GM23338 (cell line): ENCODE data around the gene LRRC3B. TPM values are rescaled to one million over a fixed set of nuclear protein-coding genes. Genes with fewer than 3 reads are reported as not detected.

Experiments used
- ATAC-seq: fragments of 200-7000 bp; cut with Tn5 transposase; 3 replicates; pipeline ENCODE4 v1.9.1; 2020
- DNase-seq: peaks from one replicate; pipeline ENCODE4 v3.0.0-alpha.2; 2015; ENCODE audit warnings: low spot score
- H2AFZ ChIP-seq: fragments of 200-600 bp; sonication (generic); 2 replicates; pipeline ENCODE4 v1.8.0; 2016; ENCODE audit warnings: antibody characterized with exemption, mild to moderate bottlenecking, moderate library complexity
- H3F3A ChIP-seq: fragments of 200-600 bp; sonication (generic); replicated peaks from 2 replicates; pipeline ENCODE4 v1.8.0; 2017; ENCODE audit warnings: antibody characterized with exemption, mixed run types, low read depth
- H3K27ac ChIP-seq: fragments of 200-600 bp; sonication (generic); 2 replicates; pipeline ENCODE4 v1.6.1; 2016; ENCODE audit warnings: low read depth
- H3K27me3 ChIP-seq: fragments of 200-600 bp; sonication (generic); 2 replicates; pipeline ENCODE4 v1.8.0; 2016; ENCODE audit warnings: mild to moderate bottlenecking, mixed run types, moderate library complexity; ENCODE audit not compliant: insufficient read depth
- H3K36me3 ChIP-seq: fragments of 200-600 bp; sonication (generic); 2 replicates; pipeline ENCODE4 v1.8.0; 2016; ENCODE audit warnings: mild to moderate bottlenecking; ENCODE audit not compliant: insufficient read depth
- H3K4me1 ChIP-seq: fragments of 200-600 bp; sonication (generic); 2 replicates; pipeline ENCODE4 v1.8.0; 2016; ENCODE audit warnings: mild to moderate bottlenecking, moderate library complexity; ENCODE audit not compliant: insufficient read depth
- H3K4me2 ChIP-seq: fragments of 200-600 bp; sonication (generic); 2 replicates; pipeline ENCODE4 v1.7.1; 2017; ENCODE audit warnings: mixed run types
- H3K4me3 ChIP-seq: fragments of 200-600 bp; sonication (generic); 2 replicates; pipeline ENCODE4 v1.6.1; 2016; ENCODE audit warnings: mixed run types
- H3K79me2 ChIP-seq: fragments of 200-600 bp; sonication (generic); replicated peaks from 2 replicates; pipeline ENCODE4 v1.8.0; 2017; ENCODE audit warnings: mild to moderate bottlenecking; ENCODE audit not compliant: insufficient read depth
- H3K9me2 ChIP-seq: fragments of 200-600 bp; sonication (generic); 2 replicates; pipeline ENCODE4 v1.8.0; 2017; ENCODE audit not compliant: insufficient read depth
- H4K20me1 ChIP-seq: fragments of 200-600 bp; sonication (generic); replicated peaks from 2 replicates; pipeline ENCODE4 v1.8.0; 2017; ENCODE audit warnings: mild to moderate bottlenecking; ENCODE audit not compliant: insufficient read depth
- H3K27ac Mint-ChIP-seq: 2 replicates; pipeline ENCODE4 v1.8.0; 2020; ENCODE audit warnings: inconsistent platforms, mild to moderate bottlenecking, moderate library complexity, mixed read lengths
- H3K27me3 Mint-ChIP-seq: 3 replicates; pipeline ENCODE4 v1.8.0; 2022; ENCODE audit warnings: low read depth, mild to moderate bottlenecking, moderate library complexity, mixed read lengths, inconsistent platforms; ENCODE audit not compliant: insufficient read depth, poor library complexity
- H3K36me3 Mint-ChIP-seq: 3 replicates; pipeline ENCODE4 v1.8.0; 2021; ENCODE audit warnings: low read depth, mild to moderate bottlenecking, inconsistent platforms, moderate library complexity, mixed read lengths
- H3K4me1 Mint-ChIP-seq: 3 replicates; pipeline ENCODE4 v1.8.0; 2020; ENCODE audit warnings: mild to moderate bottlenecking, inconsistent platforms, mixed read lengths
- H3K4me3 Mint-ChIP-seq: 3 replicates; pipeline ENCODE4 v1.8.0; 2021; ENCODE audit warnings: moderate library complexity, mild to moderate bottlenecking, inconsistent platforms, mixed read lengths
- H3K9me3 Mint-ChIP-seq: 3 replicates; pipeline ENCODE4 v1.8.0; 2020; ENCODE audit warnings: moderate library complexity, mild to moderate bottlenecking, inconsistent platforms, mixed read lengths
- CREB1 ChIP-seq: fragments of 250-450 bp; sonication (Bioruptor Pico); IDR thresholded peaks from 2 replicates; pipeline ENCODE4 v1.5.0; 2020; ENCODE audit warnings: low read depth, mild to moderate bottlenecking, moderate library complexity
- CTCF ChIP-seq, 2 experiments: fragments of 200-600 bp in 1 of 2; sonication (generic) in 1 of 2; conservative IDR thresholded peaks; 2 replicates each; pipeline versions ENCODE4 v1.5.1 to v1.6.1; 2016 to 2017; ENCODE audit warnings: antibody characterized with exemption in 2 of 2, low read depth in 2 of 2, mild to moderate bottlenecking in 2 of 2, moderate library complexity in 1 of 2
- ETS1 ChIP-seq: IDR thresholded peaks from 2 replicates; pipeline ENCODE4 v1.6.1; 2016; ENCODE audit warnings: antibody characterized with exemption
- EZH2 ChIP-seq: fragments of 200-600 bp; sonication (generic); IDR thresholded peaks from one replicate; pipeline ENCODE4 v1.8.0; 2017; ENCODE audit warnings: antibody characterized with exemption, mild to moderate bottlenecking, low read depth; ENCODE audit not compliant: unreplicated experiment
- EZH2phosphoT487 ChIP-seq: fragments of 200-600 bp; sonication (generic); IDR thresholded peaks from one replicate; pipeline ENCODE4 v1.8.1; 2018; ENCODE audit warnings: antibody characterized with exemption; ENCODE audit not compliant: unreplicated experiment
- JUNB ChIP-seq: IDR thresholded peaks from one replicate; pipeline ENCODE4 v1.6.1; 2016; ENCODE audit warnings: antibody characterized with exemption; ENCODE audit not compliant: unreplicated experiment
- NANOG ChIP-seq: IDR thresholded peaks from 2 replicates; pipeline ENCODE4 v1.6.1; 2016; ENCODE audit warnings: antibody characterized with exemption, borderline replicate concordance
- POLR2AphosphoS5 ChIP-seq: IDR thresholded peaks from 2 replicates; pipeline ENCODE4 v1.6.1; 2016; ENCODE audit warnings: antibody characterized with exemption, low read depth
- REST ChIP-seq: IDR thresholded peaks from one replicate; pipeline ENCODE4 v1.6.1; 2018; ENCODE audit warnings: antibody characterized with exemption; ENCODE audit not compliant: unreplicated experiment
- STAT1 ChIP-seq: IDR thresholded peaks from one replicate; pipeline ENCODE4 v1.6.1; 2016; ENCODE audit warnings: antibody characterized with exemption; ENCODE audit not compliant: unreplicated experiment
- ZNF114 ChIP-seq: fragments of 250-450 bp; sonication (Bioruptor Pico); IDR thresholded peaks from 2 replicates; pipeline ENCODE4 v1.5.0; 2020; ENCODE audit warnings: mild to moderate bottlenecking, moderate library complexity
- ZNF331 ChIP-seq: fragments of 250-450 bp; sonication (Bioruptor Pico); IDR thresholded peaks from 2 replicates; pipeline ENCODE4 v1.5.0; 2020; ENCODE audit warnings: low read depth, mild to moderate bottlenecking, moderate library complexity
- ZNF462 ChIP-seq: fragments of 250-450 bp; sonication (Bioruptor Pico); IDR thresholded peaks from 2 replicates; pipeline ENCODE4 v1.5.0; 2020; ENCODE audit warnings: mild to moderate bottlenecking, moderate library complexity
- polyA plus RNA-seq: library from polyadenylated mRNA; unstranded; fragments of >200 nt; fragmentation: Nextera tagmentation; extraction: Ambion mirVana; gene quantifications from 2 replicates; pipeline ENCODE4 v1.2.1, GENCODE V29; 2016
- total RNA-seq: library from RNA; depleted of rRNA; stranded (reverse); fragments of >200 nt; shearing (Covaris generic); gene quantifications from 2 replicates; pipeline ENCODE4 v1.2.3, GENCODE V29; 2014

The LRRC3B gene
- total and polyA plus RNA-seq, 2 experiments from 2014 or later = 7.1 to 13.2 TPM

GRCh38 chr3:26590919-26591484 lies 31.6 kb upstream of the LRRC3B start:
- H3K27ac ChIP-seq = no peak overlapping the region
- no peak overlapping the region for H3K4me3 ChIP-seq
- H3K27me3 ChIP-seq = no peaks in the 10 kb centered on the region
- Mint-ChIP-seq H3K27ac (no peak overlapping the region), H3K4me1 (no peaks in the 10 kb centered on the region; the same call in 2 of the 3 replicates), H3K4me3 (no peak overlapping the region), H3K36me3 (no peaks in the 10 kb centered on the region), H3K9me3 (no peaks in the 10 kb centered on the region), H3K27me3 (peaks cover 5% of the 10 kb centered on the region)
- H3K4me1 ChIP-seq = no peaks in the 10 kb centered on the region
- no peaks in the 10 kb centered on the region for H3K36me3 ChIP-seq
- no peaks in the 10 kb centered on the region for H3K79me2 ChIP-seq
- no peak overlapping the region for H2AFZ ChIP-seq
- no peak for TF ChIP-seq ZNF331 (CRISPR knock-in tag)
- no peak for TF ChIP-seq POLR2AphosphoS5
- no peak for TF ChIP-seq ZNF114 (CRISPR knock-in tag)
- TF ChIP-seq EZH2 = no peak
- TF ChIP-seq REST = no peak
- no peak for TF ChIP-seq ZNF462
- TF ChIP-seq ETS1 = no peak
- no peak for TF ChIP-seq CREB1
- no peak for TF ChIP-seq NANOG
- no peak for TF ChIP-seq STAT1
- TF ChIP-seq JUNB = no peak
- TF ChIP-seq EZH2phosphoT487 = no peak
- TF ChIP-seq CTCF (conservative IDR thresholded peaks at IDR 0.05; ENCODE audit: low read depth in 2 of 2) = no peak
- no peak overlapping the region for H3K4me2 ChIP-seq
- ATAC-seq = no peak
- H4K20me1 ChIP-seq = no peaks in the 10 kb centered on the region
- H3K9me2 ChIP-seq = peaks cover 6% of the 10 kb centered on the region; the same call in 1 of the 2 replicates
- H3F3A ChIP-seq = no peaks in the 10 kb centered on the region
- no peak for DNase-seq
